A549 (cell line): Measurements from ENCODE around the gene AKAP6.

Source experiments
- BHLHE40 ChIP-seq: IDR thresholded peaks from 2 replicates; pipeline ENCODE4 v1.6.1; 2012; ENCODE audit warnings: low read depth, low read length, inconsistent platforms
- CTCF ChIP-seq: fragments of >200 bp; sonication (Bioruptor Twin); formaldehyde crosslinking; IDR thresholded peaks from 3 replicates; pipeline ENCODE4 v1.5.1; 2016
- EP300 ChIP-seq, 2 experiments: fragments of >200 bp; sonication (Bioruptor Twin); formaldehyde crosslinking; IDR thresholded peaks; 2 replicates in 1 of 2; 3 replicates in 1 of 2; pipeline ENCODE4 v1.6.1; 2016 to 2017
- HMGXB4 ChIP-seq: fragments of 250-450 bp; sonication (Bioruptor Pico); IDR thresholded peaks from 2 replicates; pipeline ENCODE4 v1.5.0; 2021; ENCODE audit warnings: mild to moderate bottlenecking, moderate library complexity, borderline replicate concordance
- JUN ChIP-seq, 2 experiments: fragments of >200 bp; sonication (Bioruptor Twin); formaldehyde crosslinking; IDR thresholded peaks; 2 replicates in 1 of 2; 3 replicates in 1 of 2; pipeline ENCODE4 v1.6.1; 2016 to 2017
- JUNB ChIP-seq: fragments of >200 bp; sonication (Bioruptor Twin); formaldehyde crosslinking; IDR thresholded peaks from 2 replicates; pipeline ENCODE4 v1.6.1; 2016
- MAX ChIP-seq: IDR thresholded peaks from 2 replicates; pipeline ENCODE4 v1.6.1; 2012
- NFE2L2 ChIP-seq: fragments of 150-350 bp; conservative IDR thresholded peaks from 2 replicates; pipeline ENCODE4 v1.6.1; 2014; ENCODE audit warnings: low read length
- NR3C1 ChIP-seq: fragments of >200 bp; sonication (Bioruptor Twin); formaldehyde crosslinking; IDR thresholded peaks from 3 replicates; pipeline ENCODE4 v1.6.1; 2017
- POLR2A ChIP-seq: IDR thresholded peaks from 2 replicates; pipeline ENCODE4 v1.6.1; 2012; ENCODE audit warnings: mild to moderate bottlenecking, low read length
- RAD21 ChIP-seq, 2 experiments: fragments of >200 bp in 1 of 2; sonication (Bioruptor Twin) in 1 of 2; formaldehyde crosslinking in 1 of 2; IDR thresholded peaks in 1 of 2; conservative IDR thresholded peaks in 1 of 2; 2 replicates in 1 of 2; 3 replicates in 1 of 2; pipeline ENCODE4 v1.6.1; 2012 to 2018; ENCODE audit warnings: inconsistent platforms in 1 of 2
- TF ChIP-seq, protein P1 (sequence below): fragments of 200-600 bp; sonication (generic); IDR thresholded peaks from 2 replicates; pipeline ENCODE4 v1.6.1; 2016; ENCODE audit warnings: antibody characterized with exemption, mild to moderate bottlenecking, moderate library complexity

- TF ChIP-seq CTCF (no peak), POLR2A (no peak), RAD21 (conservative IDR thresholded peaks at IDR 0.05 in 1 of 2, IDR thresholded peaks at IDR 0.05 in 1 of 2) (no peak), JUN (IDR thresholded peaks at IDR 0.05) (no peak), EP300 (IDR thresholded peaks at IDR 0.05) (no peak), BHLHE40 (no peak), NR3C1 (no peak), MAX (no peak), JUNB (no peak), NFE2L2 (no peak), HMGXB4 (CRISPR knock-in tag) (no peak)
- TF ChIP-seq, protein P1, sequence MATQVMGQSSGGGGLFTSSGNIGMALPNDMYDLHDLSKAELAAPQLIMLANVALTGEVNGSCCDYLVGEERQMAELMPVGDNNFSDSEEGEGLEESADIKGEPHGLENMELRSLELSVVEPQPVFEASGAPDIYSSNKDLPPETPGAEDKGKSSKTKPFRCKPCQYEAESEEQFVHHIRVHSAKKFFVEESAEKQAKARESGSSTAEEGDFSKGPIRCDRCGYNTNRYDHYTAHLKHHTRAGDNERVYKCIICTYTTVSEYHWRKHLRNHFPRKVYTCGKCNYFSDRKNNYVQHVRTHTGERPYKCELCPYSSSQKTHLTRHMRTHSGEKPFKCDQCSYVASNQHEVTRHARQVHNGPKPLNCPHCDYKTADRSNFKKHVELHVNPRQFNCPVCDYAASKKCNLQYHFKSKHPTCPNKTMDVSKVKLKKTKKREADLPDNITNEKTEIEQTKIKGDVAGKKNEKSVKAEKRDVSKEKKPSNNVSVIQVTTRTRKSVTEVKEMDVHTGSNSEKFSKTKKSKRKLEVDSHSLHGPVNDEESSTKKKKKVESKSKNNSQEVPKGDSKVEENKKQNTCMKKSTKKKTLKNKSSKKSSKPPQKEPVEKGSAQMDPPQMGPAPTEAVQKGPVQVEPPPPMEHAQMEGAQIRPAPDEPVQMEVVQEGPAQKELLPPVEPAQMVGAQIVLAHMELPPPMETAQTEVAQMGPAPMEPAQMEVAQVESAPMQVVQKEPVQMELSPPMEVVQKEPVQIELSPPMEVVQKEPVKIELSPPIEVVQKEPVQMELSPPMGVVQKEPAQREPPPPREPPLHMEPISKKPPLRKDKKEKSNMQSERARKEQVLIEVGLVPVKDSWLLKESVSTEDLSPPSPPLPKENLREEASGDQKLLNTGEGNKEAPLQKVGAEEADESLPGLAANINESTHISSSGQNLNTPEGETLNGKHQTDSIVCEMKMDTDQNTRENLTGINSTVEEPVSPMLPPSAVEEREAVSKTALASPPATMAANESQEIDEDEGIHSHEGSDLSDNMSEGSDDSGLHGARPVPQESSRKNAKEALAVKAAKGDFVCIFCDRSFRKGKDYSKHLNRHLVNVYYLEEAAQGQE, result no peak
Measured at GRCh38 chr14:32625211-32625610, 296.1 kb downstream of the AKAP6 start.
